Measurements from ENCODE around the gene POLRMT. TPM values are rescaled to one million over a fixed set of nuclear protein-coding genes. Genes with fewer than 3 reads are reported as not detected.

Gene POLRMT
- total RNA-seq, 2 experiments from 2014 or later = 50.6 to 51.0 TPM

DNA sequence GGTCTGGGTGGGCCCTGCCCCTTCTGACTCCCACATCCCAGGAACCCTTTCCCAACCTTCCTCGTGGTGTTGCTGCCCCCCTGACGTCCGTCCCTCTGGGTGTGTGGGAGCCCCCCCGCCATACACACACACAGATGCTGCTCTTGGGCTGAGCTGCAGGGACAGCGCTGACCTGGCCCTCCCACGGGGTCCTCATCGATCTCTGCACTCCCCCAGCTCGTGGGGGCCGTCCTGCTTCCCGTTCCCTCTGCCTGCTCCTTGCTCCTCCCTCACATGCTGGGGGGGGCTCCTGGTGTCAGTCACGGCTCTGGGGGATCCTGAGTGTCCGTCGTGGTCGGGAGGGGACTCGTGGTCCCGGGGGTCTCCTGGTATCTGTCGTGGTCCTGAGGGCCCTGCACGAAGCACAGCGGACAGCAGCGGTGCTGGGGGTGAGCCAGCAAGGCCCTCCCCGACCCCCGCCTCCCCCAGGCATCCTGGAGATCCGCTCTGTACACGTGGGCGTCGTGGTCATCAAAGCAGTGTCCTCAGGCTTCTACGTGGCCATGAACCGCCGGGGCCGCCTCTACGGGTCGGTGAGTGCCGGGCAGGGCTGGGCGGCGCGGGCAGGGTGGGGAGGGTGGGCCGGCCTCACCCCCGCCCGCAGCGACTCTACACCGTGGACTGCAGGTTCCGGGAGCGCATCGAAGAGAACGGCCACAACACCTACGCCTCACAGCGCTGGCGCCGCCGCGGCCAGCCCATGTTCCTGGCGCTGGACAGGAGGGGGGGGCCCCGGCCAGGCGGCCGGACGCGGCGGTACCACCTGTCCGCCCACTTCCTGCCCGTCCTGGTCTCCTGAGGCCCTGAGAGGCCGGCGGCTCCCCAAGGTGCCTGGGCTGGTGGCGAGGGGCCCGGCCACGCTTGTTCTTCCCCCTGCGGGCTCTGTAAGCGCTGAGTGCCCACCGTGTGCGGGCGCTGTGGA lies 9.7 kb upstream of the POLRMT start:
- POLR2A ChIA-PET = interaction anchor here (0.6 kb wide), 2 partner anchors 9 to 165 kb away, joined by 3 to 4 read pairs; no protein-coding TSS in a partner anchor

DNA sequence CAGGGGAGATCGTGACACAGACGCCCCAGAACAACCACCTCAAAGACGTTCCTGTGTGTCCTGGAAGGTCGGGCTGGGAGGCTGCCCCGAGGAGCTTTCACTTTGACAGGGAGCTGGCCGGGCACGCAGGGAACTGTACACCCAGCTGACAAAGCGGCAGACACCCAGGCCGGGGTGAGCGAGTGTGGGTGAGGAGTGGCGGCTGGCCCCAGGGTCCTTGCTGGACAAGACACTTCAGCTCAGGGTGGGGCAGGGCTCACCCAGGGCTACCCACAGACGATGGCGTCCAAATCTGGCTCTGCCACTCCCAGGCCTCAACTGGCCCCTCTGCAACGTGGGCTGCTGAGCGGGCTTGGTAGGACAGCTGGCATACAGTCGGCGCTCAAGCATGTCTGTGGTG lies 8.4 kb upstream of the POLRMT start:
- Mint-ChIP-seq H3K4me1 (ENCODE audit: low read depth) (peaks cover 5% of the 10 kb centered on the region), H3K27me3 (ENCODE audit: low read depth) (no peaks in the 10 kb centered on the region), H3K27ac (no peak overlapping the region), H3K36me3 (ENCODE audit: low read depth) (peaks cover 9% of the 10 kb centered on the region), H3K9me3 (ENCODE audit: insufficient read depth) (no peaks in the 10 kb centered on the region), H3K4me3 (no peak overlapping the region)
- ATAC-seq = no peak
- POLR2A ChIA-PET = no interaction called here
- CTCF ChIA-PET = no interaction called here
- no peak for DNase-seq

More for the DNA sequence above, 9.7 kb upstream of the POLRMT start:
- no peaks in the 10 kb centered on the region for H3K27me3 Mint-ChIP-seq (ENCODE audit: low read depth)
- peaks cover 9% of the 10 kb centered on the region for H3K36me3 Mint-ChIP-seq (ENCODE audit: low read depth)
- ATAC-seq = no peak
- H3K9me3 Mint-ChIP-seq (ENCODE audit: insufficient read depth) = no peaks in the 10 kb centered on the region
- no peak overlapping the region for H3K4me3 Mint-ChIP-seq
- H3K27ac Mint-ChIP-seq = no peak overlapping the region
- no peak for DNase-seq
- H3K4me1 Mint-ChIP-seq (ENCODE audit: low read depth) = peaks cover 5% of the 10 kb centered on the region
- CTCF ChIA-PET = no interaction called here

DNA sequence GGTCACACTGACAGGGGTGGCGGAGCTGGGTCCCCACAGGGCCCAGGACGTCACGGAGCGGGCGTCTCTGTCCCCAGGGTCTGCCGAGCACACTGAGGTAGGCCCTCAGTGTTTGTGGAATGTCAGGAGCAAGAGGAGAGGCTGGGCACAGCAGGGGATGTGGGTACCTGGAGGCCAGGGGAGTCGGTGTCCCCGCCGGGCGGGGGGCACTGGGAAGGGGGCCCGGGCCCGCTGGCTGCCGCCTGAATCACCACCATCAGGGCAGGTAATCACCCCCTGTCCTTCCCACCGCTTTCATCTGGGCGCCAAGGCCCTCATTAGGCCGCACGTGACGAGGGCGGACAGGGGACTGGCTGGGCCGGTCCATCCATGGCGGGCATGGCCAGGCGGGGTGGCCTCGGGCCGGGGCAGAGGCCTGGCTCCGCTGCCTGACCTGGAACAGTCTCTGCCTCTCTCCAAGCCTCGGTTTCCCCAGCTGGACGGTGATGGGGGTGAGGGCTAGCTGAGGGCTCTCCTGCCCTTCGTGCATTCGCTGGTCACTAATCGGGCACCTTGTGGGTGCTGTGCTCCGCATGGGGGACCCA lies 7.4 kb upstream of the POLRMT start:
- Mint-ChIP-seq H3K4me3 (no peak overlapping the region), H3K27ac (no peak overlapping the region), H3K27me3 (ENCODE audit: low read depth) (no peaks in the 10 kb centered on the region), H3K36me3 (ENCODE audit: low read depth) (peaks cover 6% of the 10 kb centered on the region), H3K4me1 (ENCODE audit: low read depth) (peaks cover 5% of the 10 kb centered on the region), H3K9me3 (ENCODE audit: insufficient read depth) (no peaks in the 10 kb centered on the region)
- DNase-seq = no peak
- ChIA-PET POLR2A (no interaction called here), CTCF (no interaction called here)
- no peak for ATAC-seq

DNA sequence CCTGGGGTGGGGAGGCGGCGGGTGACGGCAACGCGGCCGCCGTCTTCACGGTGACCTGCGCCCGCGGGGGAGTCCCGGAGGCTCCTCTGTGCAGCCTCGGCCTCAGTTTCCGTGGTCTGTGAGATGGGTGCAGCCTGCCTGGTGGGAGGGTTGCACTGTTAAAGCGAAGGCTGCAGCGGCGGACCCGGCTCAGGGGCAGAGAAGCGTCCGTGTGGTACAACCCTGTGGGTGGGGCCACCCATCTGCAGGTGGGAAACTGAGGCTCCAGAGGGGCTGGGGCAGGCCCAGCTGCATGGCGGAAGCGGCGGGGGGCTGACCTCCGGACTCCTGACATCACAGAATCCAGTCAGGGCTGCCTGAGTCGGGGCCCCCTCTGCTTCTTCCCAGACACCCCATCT lies 6.8 kb upstream of the POLRMT start:
- H3K4me1 Mint-ChIP-seq (ENCODE audit: low read depth) = peaks cover 5% of the 10 kb centered on the region
- no peak overlapping the region for H3K27ac Mint-ChIP-seq
- ATAC-seq (no peak), DNase-seq (no peak)
- no peak overlapping the region for H3K4me3 Mint-ChIP-seq
- CTCF ChIA-PET = no interaction called here
- H3K36me3 Mint-ChIP-seq (ENCODE audit: low read depth) = peaks cover 6% of the 10 kb centered on the region
- H3K9me3 Mint-ChIP-seq (ENCODE audit: insufficient read depth) = no peaks in the 10 kb centered on the region
- POLR2A ChIA-PET = no interaction called here
- H3K27me3 Mint-ChIP-seq (ENCODE audit: low read depth) = no peaks in the 10 kb centered on the region

DNA sequence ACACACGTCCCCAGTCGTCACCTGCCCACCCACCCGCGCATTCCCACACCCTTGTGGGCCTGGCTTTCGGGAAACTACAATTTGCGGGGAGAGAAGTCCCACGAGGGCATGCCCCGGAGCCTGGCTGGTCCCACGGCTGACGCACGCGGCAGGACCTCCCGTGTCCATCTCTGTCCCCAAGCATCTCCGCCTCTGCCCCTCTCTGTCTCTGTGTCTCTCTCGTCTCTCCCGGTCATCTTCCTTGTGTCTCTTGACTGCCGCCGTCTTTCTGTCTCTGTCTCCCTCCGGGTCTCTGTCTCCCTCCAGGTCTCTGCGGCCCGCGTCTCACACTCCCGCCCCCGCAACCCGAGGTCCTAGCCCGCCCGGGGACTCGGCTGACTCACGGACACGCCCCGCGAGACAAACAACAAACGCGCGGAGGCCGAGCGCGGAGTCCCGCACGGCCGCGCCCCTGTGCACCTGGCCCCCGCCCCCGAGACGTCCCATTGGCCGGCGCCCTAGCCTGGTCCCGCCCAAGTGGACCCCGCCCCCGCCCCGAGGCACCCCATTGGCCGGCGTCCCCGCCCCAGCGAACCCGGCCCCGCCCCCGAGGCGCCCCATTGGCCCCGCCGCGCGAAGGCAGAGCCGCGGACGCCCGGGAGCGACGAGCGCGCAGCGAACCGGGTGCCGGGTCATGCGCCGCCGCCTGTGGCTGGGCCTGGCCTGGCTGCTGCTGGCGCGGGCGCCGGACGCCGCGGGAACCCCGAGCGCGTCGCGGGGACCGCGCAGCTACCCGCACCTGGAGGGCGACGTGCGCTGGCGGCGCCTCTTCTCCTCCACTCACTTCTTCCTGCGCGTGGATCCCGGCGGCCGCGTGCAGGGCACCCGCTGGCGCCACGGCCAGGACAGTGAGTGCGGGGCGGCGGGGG lies 6.2 kb upstream of the POLRMT start, which contains the start of gene FGF22:
TSS of gene FGF22 (plus strand) at position 627 of the 908 bp plus-strand sequence. CDS start at position 674, 47 bp downstream.
- no peak within 1 kb of the TSS for H3K27ac Mint-ChIP-seq
- peak; percentile 98 for ATAC-seq
- H3K9me3 Mint-ChIP-seq (ENCODE audit: insufficient read depth) = no peaks in the 10 kb centered on the region
- no peaks in the 10 kb centered on the region for H3K27me3 Mint-ChIP-seq (ENCODE audit: low read depth)
- no peaks in the 10 kb centered on the region for H3K36me3 Mint-ChIP-seq (ENCODE audit: low read depth)
- H3K4me1 Mint-ChIP-seq (ENCODE audit: low read depth) = peaks cover 5% of the 10 kb centered on the region
- DNase-seq = peak; percentile 95
- ChIA-PET POLR2A (no interaction called here), CTCF (no interaction called here)
- H3K4me3 Mint-ChIP-seq = peak within 1 kb of the TSS; percentile 64

DNA sequence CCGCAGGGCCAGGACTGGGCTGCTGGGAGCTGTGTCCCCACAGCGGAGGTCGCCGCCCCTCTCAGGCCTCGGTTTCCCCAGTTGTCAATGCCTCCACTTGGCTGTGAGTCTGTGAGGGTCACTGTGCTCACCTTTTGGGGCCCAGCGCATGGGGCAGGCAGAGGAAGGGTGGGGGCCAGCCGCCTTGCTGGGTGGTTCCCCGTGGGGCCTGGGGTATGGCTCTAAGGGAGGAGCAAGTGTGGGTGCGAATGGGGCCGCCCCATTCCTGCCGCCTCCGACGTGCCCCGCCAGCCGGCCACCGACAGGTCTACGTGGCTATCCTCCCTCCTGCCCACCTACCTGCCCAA lies 5.5 kb upstream of the POLRMT start:
- H3K4me1 Mint-ChIP-seq (ENCODE audit: low read depth) = peaks cover 11% of the 10 kb centered on the region
- H3K27me3 Mint-ChIP-seq (ENCODE audit: low read depth) = no peaks in the 10 kb centered on the region
- H3K9me3 Mint-ChIP-seq (ENCODE audit: insufficient read depth) = no peaks in the 10 kb centered on the region
- H3K4me3 Mint-ChIP-seq = peak overlapping the region; percentile 64
- no peaks in the 10 kb centered on the region for H3K36me3 Mint-ChIP-seq (ENCODE audit: low read depth)
- ATAC-seq (no peak), DNase-seq (no peak)
- POLR2A ChIA-PET = no interaction called here
- no peak overlapping the region for H3K27ac Mint-ChIP-seq
- CTCF ChIA-PET = no interaction called here

DNA sequence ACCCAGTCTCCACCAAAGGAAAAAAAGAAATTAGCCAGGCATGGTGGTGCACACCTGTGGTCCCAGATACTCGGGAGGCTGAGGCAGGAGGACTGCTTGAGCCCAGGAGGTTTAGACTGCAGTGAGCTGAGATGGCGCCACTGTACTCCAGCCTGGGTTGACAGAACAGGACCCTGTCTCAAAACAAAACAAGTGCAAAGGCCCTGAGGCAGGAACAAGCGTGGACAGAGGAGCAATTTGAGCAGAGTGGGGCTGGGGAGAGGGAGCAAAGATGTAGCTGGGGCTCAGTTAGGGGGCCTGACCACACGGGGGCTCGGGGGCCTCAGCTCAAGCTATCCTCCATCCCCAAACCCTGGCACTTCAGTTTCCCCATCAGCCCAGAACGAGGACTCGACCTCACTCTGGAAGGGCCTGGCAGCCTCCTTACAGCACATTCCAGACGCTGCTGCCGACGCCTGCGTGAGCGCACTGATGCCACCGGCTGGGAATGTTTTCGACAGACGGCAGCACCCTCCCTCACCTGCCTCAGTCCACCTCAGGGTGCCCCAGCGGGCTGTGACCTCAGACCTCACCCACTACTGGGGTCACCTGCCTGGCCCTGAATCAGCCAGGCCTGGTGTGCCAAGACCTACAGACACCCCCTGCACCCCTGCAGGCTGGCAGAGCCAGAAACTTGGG lies 1.8 kb upstream of the POLRMT start:
- ChIA-PET POLR2A (no interaction called here), CTCF (interaction anchor here (1.1 kb wide), 1 partner anchor 52 kb away, joined by 3 read pairs; no protein-coding TSS in a partner anchor)
- no peak for DNase-seq
- H3K9me3 Mint-ChIP-seq (ENCODE audit: insufficient read depth) = no peaks in the 10 kb centered on the region
- H3K36me3 Mint-ChIP-seq (ENCODE audit: low read depth) = peaks cover 10% of the 10 kb centered on the region
- ATAC-seq = no peak
- H3K4me3 Mint-ChIP-seq = no peak overlapping the region
- peaks cover 29% of the 10 kb centered on the region for H3K4me1 Mint-ChIP-seq (ENCODE audit: low read depth)
- no peaks in the 10 kb centered on the region for H3K27me3 Mint-ChIP-seq (ENCODE audit: low read depth)
- no peak overlapping the region for H3K27ac Mint-ChIP-seq

DNA sequence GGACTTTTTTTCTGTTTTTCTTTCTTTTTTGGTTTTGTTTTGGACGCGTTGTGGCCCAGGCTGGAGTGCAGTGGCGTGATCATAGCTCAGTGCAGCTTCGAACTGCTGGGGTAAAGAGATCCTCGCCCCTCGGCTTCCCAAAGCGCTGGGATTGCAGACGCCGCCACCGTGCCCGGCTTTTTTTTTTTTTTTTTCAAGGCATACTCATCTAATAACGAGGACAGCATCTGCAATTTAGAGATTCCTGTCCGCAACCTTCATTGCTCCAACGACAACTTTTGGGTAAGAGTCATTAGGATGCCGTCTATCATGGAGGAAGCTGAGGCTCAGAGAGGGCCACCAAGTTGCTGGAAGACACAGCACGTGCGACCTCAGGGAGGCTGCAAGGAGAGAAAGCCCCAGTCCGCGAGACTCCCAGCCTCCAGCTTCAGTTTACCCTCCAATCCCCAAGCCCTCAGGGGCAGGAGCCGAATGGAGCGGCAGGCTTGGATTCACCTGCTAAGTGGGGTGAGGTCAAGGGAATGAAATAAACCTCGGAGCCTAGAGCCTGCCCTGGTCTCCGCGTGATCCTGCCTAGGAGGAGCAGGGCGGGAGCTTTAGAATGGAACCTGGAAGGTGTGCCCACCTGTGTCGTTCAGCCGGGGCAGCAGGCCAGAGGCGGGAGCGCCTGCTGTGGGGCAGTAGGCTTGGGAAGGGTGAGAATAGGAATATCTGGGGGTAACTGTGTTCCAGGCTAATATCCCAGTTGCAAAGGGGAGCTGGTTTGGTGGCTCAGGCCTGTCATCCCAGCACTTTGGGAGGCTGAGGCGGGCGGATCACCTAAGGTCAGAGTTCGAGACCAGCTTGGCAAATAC lies 676 bp upstream of the POLRMT start:
- Mint-ChIP-seq H3K9me3 (ENCODE audit: insufficient read depth) (no peaks in the 10 kb centered on the region), H3K4me3 (peak overlapping the region; percentile 91), H3K36me3 (ENCODE audit: low read depth) (peaks cover 15% of the 10 kb centered on the region), H3K27ac (peak overlapping the region; percentile 90), H3K27me3 (ENCODE audit: low read depth) (no peaks in the 10 kb centered on the region), H3K4me1 (ENCODE audit: low read depth) (peaks cover 26% of the 10 kb centered on the region)
- CTCF ChIA-PET = interaction anchor here (1.0 to 1.1 kb wide), 2 partner anchors 27 to 51 kb away, joined by 3 read pairs; no protein-coding TSS in a partner anchor
- DNase-seq = no peak
- peak; percentile 5 for ATAC-seq
- POLR2A ChIA-PET = interaction anchor here (1.0 kb wide), 1 partner anchor 29 kb away, joined by 3 read pairs; the partner anchor contains the start of gene RNF126

DNA sequence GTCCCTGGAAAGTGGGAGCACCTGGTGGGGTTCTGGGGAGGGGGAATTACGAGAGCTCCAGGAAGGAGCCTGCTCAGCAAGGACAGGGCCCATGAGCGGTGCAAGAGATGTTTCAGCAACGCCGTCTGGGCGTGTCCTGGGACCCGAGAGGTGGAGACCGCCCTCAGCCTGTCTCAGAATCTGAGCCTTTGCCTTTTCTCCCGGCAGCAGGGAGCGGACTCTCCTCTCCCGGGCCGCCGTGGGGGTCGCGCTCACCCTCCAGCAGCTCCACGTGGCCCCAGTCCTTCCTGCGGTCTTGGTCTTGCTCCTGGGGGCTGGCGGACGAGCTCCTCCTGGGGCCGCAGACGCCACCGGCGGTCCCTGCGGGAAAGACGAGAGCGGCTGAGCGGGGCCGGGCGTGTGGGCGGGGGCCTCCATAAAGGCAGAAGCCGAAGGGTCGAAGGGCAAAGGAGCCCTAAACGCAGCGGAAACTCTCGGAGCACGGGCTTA lies 714 bp downstream of the POLRMT start:
- peak overlapping the region; percentile 90 for H3K27ac Mint-ChIP-seq
- H3K9me3 Mint-ChIP-seq (ENCODE audit: insufficient read depth) = no peaks in the 10 kb centered on the region
- DNase-seq = peak; percentile 63
- POLR2A ChIA-PET = interaction anchor here (0.6 to 1.1 kb wide), 4 partner anchors 21 to 729 kb away, joined by 3 to 4 read pairs (median 4); partner anchors contain the start of gene RNF126
- H3K36me3 Mint-ChIP-seq (ENCODE audit: low read depth) = peaks cover 21% of the 10 kb centered on the region
- peaks cover 25% of the 10 kb centered on the region for H3K4me1 Mint-ChIP-seq (ENCODE audit: low read depth)
- peak; percentile 55 for ATAC-seq
- CTCF ChIA-PET = interaction anchor here (1.2 to 1.3 kb wide), 2 partner anchors 9 to 48 kb away, joined by 3 read pairs; no protein-coding TSS in a partner anchor
- H3K4me3 Mint-ChIP-seq = peak overlapping the region; percentile 91
- H3K27me3 Mint-ChIP-seq (ENCODE audit: low read depth) = no peaks in the 10 kb centered on the region

DNA sequence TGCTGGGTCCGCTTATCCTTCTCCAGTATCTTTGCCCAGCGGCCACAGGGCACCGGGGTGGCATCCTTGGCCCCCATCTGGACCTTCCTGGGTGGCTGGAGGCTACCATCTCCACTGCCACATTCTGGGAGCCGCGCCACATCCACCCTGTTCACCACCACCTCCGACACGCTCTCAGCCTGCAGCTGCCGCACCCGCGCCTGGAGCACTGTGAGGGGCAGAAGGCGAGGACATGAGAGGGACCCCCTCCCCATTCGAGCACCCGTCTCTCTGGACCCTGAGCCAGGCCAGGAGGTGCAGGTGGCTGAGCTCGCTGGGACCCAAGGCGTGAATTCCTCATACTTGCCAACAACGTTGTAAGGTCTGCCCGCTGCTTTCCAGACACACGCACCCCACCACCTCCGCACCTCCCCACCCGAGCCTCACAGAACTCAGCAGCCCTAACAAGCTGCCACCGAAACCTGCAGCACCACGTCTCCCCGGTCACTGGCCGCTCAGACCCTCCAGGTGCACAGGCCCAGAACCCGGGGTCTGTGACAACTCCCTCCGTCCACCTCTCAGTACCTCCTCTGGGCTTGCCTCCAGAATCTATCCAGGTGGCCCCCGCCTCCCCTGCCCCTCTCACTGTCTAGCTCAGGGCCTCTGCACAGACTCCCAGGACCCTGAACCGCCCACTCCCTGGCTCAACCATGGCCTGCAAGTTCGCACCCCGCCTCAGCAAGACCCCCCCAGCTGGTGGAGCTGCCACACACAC lies 3.2 kb downstream of the POLRMT start:
- DNase-seq = no peak
- POLR2A ChIA-PET = no interaction called here
- H3K9me3 Mint-ChIP-seq (ENCODE audit: insufficient read depth) = no peaks in the 10 kb centered on the region
- no peak for ATAC-seq
- H3K4me1 Mint-ChIP-seq (ENCODE audit: low read depth) = peaks cover 25% of the 10 kb centered on the region
- H3K27me3 Mint-ChIP-seq (ENCODE audit: low read depth) = no peaks in the 10 kb centered on the region
- peak overlapping the region; percentile 22 for H3K4me3 Mint-ChIP-seq
- CTCF ChIA-PET = interaction anchor here (0.9 to 1.6 kb wide), 2 partner anchors 46 to 120 kb away, joined by 3 to 4 read pairs; no protein-coding TSS in a partner anchor
- peaks cover 26% of the 10 kb centered on the region for H3K36me3 Mint-ChIP-seq (ENCODE audit: low read depth)
- H3K27ac Mint-ChIP-seq = no peak overlapping the region
